Stimulated activated CD4-positive, alpha-beta T cell treated with anti-CD3 and anti-CD28 coated beads, TNF-alpha, amount 100 ng/mL, for 24 hours (primary cell): ENCODE data around the gene NLRC3.
A peak's percentile ranks its signal among the peaks of the same experiment; 100 is the strongest.
"Not testable (repeated sequence)": the region's sequence is repeated elsewhere in the genome, so short reads cannot be mapped to it uniquely, and the experiment has no call there.

Source experiments
- DNase-seq, 3 experiments: peaks; one replicate each; pipeline ENCODE4 v3.0.0-alpha.2; 2020; ENCODE audit warnings: low read depth in 3 of 3

The NLRC3 gene, protein sequence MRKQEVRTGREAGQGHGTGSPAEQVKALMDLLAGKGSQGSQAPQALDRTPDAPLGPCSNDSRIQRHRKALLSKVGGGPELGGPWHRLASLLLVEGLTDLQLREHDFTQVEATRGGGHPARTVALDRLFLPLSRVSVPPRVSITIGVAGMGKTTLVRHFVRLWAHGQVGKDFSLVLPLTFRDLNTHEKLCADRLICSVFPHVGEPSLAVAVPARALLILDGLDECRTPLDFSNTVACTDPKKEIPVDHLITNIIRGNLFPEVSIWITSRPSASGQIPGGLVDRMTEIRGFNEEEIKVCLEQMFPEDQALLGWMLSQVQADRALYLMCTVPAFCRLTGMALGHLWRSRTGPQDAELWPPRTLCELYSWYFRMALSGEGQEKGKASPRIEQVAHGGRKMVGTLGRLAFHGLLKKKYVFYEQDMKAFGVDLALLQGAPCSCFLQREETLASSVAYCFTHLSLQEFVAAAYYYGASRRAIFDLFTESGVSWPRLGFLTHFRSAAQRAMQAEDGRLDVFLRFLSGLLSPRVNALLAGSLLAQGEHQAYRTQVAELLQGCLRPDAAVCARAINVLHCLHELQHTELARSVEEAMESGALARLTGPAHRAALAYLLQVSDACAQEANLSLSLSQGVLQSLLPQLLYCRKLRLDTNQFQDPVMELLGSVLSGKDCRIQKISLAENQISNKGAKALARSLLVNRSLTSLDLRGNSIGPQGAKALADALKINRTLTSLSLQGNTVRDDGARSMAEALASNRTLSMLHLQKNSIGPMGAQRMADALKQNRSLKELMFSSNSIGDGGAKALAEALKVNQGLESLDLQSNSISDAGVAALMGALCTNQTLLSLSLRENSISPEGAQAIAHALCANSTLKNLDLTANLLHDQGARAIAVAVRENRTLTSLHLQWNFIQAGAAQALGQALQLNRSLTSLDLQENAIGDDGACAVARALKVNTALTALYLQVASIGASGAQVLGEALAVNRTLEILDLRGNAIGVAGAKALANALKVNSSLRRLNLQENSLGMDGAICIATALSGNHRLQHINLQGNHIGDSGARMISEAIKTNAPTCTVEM

DNA sequence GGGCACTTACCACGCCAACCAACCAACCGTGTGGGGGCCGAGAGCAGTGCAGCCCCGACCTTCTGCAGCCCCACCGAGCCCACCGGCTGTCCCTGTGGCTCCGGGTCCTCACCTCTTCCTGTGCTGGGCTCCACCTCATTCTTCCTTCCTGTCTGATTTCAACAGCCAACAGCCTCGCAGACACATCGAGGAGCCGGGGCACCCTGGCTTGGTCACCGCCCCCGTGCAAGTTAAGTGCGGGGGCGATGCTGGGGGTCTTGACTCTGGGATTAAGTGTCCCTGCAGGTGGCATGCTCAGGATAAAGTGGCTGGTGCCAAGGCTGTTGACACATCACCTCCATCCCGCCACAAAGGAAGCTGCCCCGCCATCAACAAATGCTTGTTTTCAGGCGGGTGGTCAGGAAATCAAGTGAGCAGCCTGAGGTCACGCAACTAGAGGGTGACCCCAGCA is at the start of gene NLRC3:
NLRC3 (minus strand) TSS at position 102 of the 451 bp plus-strand sequence. CDS start 12,367 bp downstream, outside the sequence.
- DNase-seq: peak in 1 of 3 experiments; percentile 28

DNA sequence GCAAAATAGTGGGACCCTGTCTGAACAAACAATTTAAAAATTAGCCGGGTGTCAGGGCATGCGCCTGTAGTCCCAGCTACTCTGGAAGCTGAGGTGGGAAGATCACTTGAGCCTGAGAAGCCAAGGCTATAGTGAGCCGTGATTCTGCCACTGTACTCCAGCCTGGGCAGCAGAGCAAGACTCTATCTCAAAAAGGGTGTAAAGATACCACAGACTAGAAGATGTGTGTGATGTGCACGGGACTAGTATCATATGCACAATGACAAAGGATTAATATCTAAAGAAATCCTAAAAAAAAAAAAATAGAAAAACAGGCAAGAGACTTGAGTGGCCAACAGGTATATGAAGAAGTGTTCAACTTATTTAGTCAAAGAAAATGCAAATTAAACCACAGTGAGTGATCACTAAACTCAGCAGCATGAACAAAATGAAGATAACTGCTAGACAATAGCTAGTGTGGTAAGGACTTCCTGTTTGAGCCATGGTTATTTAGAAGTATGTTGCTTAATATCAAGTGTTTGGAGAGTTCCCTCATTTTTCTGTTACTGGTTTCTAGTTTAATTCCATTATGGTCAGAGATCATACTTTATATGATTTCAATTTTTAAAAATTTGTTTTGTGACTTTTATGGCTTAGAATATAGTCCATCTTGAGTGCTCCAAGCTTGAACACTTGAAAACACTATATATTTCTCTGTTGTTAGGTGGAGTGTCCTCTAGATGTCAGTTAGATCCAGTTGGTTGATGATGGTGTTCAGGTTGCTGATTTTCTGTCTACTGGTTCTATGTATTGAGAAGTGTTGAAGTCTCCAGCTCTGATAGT is 48.9 kb upstream of the NLRC3 start:
- DNase-seq: no peak

DNA sequence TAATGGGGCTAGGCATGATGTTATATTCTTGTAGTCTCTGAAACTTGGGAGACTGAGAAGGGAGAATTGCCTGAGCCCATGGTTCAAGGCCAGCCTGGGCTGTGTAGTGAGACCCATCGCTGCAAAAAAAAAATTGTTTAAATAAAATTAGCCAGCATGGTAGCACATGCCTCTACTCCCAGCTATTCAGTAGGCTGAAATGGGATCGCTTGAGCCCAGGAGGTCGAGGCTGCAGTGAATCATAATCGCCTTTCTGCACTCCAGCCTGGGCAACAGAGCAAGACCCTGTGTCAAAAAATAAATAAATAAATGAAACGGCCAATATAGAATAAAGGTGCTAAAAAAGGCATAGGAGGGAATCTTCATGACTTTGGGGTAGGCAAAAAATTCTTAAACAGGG is 48.1 kb upstream of the NLRC3 start:
- no peak for DNase-seq

DNA sequence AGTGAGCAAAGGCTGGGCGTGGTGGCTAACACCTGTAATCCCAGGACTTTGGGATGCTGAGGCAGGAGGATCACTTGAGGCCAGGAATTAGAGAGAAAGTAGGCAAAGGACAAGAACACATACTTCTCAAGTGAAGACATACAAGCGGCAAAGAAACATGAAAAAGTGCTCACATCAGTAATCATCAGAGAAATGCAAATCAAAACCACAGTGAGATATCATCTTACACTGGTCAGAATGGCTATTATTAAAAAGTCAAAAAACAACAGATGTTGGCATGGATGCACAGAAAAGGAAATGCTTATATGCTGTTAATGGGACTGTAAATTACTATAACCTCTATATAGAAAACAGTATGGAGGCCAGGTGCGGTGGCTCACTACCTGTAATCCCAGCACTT is 46.4 kb upstream of the NLRC3 start:
- DNase-seq: no peak

DNA sequence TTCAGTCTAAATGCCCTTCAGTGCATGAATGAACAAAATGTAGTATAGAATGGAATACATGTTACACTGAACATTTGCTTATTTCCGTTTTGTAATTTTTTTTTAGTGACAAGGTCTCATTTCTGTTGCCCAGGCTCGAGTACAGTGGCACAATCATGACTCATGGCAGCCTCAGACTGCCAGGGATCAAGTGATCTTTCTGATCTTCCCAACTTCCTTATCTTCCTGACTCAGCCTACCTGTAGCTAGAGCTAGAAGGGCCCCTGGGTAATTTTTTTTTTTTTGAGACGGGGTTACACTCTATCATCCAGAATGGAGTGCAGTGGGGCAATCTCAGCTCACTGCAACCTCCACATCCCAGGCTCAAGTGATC is 41.6 kb upstream of the NLRC3 start:
- no peak for DNase-seq

DNA sequence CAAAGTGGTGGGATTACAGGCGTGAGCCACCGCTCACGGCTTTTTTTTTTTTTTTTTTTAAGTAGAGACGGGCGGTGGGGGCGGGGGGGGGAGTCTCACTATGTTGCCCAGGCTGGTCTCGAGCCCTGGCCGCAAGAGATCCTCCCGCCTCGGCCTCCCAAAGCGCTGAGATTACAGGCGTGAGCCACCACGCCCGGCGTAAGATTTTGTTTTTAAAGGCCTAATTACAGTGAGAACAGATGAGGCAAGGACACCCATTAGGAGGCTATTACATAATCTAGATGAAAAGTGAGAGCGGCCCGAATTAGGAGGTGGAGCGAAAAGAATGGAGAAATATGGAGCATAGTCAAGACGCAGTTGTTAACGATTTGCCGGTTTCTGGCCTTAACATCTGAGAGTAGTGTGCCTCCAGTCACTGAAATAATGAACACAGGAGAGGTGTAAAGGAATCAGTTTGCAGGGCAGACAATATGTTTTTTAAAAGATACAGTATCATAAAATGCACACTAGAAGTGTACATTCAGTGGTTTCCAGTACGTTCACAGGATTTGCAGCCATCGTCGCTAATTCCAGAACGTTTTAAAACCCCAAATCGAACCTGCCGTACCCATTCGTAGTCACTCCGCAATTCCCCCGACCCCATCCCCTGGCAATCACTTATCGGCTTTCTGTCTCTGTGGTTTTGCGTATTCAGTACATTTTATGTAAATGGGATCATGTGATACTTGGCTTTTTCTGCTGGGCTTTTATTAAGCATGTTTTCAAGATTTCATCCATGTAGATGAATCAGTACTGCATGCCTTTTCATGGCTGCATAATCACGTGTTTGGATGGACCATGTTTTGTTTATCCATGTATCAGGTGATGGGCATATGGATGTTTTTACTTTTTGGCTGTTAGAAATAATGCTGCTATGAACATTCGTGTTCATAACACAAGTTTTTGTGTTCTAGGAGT is 35.6 kb upstream of the NLRC3 start:
- no peak for DNase-seq

DNA sequence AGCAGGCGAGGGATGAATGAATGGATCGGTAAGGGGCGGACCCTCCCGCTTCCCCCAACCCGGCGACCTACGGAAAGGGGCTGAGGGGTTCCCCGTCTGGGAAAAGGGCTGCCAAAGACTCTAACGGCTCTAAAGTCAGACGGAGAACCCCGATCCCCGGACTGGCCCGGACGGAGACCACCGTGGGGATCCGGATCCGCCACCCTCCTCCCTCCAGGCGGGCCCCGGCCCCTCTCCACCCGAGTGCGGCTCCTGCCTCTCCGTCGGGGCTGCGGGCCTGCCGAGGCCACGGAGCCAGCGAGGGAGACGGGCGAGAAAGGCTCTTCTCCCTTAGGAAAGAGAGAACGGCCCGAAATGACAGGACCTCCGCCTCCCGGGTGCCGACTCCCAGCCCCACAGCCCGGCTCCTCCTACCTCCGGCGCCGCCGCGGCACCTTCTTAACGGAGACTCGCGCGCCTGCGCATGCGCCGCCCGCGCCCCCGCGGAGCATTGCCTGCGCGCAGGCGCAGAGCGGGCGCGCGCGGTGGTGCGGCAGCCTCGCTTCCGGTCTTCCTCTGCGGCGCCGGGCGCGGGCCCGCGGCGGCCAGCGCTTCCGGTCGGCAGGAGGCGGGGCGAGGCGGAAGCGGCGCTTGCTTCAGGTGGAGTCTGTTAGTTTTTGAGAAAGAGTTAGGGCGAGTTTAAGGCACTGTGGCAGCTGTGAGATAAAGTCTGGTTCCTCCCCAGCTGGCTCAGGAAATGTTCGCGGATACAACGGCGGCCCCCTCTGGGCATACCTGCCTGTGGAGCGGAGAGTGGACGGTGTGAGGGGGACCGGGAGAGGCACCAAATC is 34.2 kb upstream of the NLRC3 start, which contains the start of gene SLX4:
SLX4 (minus strand) TSS at position 461 of the 830 bp plus-strand sequence. CDS start 2,642 bp downstream, outside the sequence.
- peak; percentile 76 to 87 (median 78) for DNase-seq

DNA sequence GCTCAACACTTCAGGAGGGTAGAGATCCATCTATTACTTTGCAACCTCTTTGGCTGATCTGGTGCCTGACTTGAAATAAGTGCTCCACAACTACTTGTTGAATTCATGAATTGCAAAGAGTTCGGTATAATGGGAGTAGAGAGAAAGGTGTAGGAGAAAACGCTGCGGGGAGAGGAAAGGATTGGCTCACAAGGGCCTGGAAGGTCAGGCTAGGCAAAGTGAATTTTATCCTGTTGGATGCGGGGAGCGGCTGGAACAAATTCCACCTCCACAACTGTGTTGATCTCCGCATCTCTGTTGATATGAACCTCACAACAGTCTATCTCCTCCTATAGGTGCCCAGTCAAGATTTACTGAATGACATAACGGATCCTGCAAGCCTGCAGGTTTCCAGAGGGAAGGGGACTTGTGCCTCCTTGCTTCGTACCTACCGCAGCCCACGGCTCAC is 33.5 kb upstream of the NLRC3 start:
- DNase-seq: no peak

DNA sequence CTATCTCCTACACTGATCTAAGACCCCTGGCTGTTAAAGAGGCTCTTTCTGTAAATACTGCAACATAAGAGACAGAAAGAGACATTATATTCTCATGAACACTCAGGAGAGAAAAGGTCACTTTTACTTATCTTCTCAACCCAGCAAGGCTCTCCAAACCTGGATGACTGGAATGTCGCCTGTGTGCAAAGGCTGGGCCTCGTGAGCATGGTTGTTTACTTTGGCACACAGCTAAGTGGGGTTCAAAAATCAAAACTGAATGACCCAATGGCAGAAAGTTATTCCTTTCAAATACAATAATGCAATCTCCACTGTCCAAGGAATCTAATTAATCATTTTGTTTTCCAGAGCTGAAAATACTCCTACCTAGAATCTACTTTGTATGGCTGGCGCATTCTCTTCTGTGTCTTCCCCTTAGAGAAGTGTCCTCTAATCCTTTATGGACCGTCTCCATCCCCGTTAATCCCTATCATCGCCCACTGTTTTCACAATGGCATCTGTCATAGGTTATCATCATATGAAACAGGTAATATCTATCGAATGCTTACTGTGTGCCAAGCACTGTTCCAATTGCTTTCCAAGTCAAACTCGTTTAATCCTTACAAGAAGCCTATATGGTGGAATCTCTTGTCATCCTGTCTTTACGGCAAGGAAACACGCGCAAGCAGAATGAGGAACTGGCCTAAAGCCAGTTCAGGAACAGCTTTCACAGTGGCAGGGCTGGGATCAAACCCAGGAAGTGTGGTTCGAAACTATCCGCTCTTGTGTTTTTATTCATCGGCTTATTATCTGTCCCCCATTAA is 32.9 kb upstream of the NLRC3 start:
- no peak for DNase-seq

DNA sequence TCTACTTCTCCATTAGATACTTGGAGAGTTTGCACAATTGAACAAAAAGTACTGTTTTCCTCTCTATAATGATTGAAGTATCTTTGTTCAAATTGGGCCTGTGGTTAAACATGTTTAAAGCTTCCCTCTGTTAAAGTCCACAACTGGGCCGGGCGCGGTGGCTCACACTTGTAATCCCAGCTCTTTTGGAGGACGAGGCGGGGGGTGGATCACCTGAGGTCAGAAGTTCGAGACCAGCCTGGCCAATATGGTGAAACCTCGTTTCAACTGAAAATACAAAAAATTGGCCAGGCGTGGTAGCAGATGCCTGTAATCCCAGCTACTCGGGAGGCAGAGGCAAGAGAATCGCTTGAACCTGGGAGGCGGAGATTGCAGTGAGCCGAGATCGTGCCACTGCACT is 31.8 kb upstream of the NLRC3 start:
- not testable (repeated sequence) for DNase-seq

DNA sequence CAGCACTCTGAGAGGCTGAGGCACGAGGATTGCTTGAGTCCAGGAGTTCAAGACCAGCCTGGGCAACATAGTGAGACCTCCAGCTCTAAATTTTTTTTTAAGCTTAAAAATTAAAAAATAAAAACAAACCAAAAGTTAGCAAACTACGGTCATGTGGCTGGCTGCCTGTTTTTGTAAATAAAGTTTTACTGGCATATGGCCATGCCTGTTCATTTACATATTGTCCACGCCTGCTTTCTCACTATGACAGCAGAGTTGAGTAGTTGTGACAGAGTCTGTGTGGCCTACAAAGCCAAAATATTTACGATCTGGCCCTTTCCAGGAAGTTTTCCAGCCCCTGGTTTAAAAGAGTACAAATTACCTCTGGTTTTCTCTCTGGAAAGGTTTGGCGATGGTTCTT is 30.9 kb upstream of the NLRC3 start:
- DNase-seq: no peak

DNA sequence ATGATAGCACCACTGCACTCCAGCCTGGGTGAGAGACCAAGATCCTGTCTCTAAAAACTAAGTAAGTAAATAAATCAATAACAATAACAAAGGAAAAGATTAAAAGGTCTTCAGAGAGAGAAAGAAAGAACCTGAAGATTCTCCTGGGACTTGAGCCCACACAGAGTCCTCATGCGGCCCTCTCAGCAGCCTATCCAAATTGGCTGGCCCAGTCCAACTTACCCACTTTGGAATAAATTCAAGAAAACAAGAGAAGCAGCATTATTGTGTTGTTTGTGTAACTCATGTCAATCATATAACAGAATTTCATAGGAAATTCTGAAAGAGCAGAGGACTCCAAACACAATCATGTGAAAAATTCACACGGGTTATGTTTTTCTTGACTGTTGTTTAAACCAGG is 30.4 kb upstream of the NLRC3 start:
- DNase-seq: no peak

DNA sequence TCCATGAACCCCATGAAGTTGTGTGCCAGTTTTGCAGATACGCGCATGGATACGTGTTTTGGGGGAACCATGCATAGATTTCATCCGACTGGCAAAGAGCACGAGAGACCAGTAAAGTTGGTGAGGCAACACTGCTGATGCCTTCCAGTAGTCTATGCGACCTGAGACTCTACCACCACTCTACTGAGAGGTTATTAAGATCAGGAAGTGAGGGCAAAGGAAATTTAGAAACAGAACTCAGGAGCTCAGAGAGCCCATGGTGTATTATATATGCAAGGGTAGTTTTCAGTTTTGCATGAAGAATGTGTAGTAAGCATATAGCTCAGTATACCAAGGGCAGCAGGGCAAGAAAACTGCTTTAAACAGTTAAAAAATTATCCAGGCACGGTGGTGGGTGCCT is 30.0 kb upstream of the NLRC3 start:
- no peak for DNase-seq

DNA sequence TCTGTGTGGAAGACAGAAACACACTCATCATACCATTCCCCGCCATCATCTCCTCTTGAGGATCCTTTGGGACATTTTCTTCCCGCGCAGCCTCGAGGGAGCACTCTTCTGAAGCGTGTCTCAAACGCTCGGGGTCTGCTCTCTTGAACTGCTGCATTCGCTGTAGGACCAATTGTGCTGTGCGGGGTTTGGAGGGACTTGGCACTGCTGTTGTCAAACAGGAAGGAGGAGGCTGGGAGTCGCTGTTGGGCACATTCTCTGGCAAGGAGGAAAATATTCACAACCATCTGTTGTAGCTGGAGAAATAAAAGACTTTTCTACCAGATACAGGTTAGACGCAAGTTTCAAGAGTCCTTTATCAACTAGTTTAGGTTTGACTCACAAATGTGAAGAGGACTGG is 29.2 kb upstream of the NLRC3 start:
- DNase-seq: no peak

DNA sequence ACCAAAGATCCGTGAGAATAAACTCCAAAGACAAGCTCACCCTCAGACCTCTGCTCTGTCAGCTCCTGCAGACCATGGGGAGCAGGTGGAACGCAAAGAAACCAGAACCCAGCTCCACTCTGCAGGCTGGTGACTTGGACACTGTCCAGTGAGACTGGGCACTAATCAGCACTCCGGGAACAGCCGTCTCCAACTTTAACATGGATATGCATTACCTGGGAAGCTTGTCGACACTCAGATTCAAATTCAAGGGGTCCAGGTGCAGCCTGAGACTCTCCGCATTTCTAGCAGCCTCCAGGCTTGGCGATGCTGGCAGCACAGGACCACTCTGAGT is 25.1 kb upstream of the NLRC3 start:
- no peak for DNase-seq

DNA sequence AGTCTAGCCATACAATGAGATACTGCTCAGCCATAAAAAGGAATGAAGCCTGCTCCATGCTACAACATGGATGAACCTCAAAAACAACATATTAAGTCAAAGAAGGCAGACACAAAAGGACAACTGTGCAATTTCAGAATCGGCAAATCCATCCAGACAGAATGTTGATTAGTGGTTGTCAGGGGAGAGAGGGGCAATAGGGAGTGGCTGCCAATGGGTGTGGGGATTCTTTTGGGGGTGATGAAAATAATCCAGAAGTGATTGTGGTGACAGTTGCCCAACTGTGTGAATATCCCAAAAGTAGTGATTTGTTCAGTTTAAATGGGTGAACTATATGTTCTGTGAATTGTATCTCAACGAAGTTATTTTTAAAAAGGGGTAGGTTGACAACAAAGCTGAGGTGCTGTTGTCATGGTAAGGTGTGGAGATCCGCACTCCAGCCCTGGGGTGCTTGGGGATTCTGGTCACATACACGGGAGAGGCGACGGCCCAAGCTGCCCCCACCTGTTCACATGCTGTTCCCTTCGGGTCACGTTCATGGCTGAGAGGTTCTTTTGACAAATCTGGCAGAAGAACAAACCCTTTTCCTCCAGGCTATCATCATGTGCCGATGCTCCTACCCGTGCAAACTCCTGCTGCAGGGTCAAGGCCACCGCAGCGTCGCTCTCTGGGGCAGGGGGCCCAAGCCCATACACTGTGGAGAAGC is 24.6 kb upstream of the NLRC3 start:
- DNase-seq: no peak

DNA sequence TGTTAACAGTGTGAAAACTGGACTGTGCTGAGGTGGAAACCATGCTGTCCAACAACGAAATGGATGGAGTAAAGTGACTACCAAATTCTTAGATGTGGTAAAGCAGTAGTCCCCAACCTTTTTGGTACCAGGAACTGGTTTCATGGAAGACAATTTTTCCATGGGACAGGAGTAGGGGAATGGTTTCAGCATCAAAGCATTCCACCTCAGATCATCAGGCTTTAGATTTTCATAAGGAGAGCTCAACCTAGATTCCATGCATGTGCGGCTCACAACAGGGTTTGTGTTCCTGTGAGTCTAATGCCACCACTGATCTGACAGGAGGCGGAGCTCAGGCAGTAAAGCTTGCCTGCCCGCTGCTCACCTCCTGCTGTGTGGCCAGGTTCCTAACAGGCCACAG is 22.7 kb upstream of the NLRC3 start:
- no peak for DNase-seq

DNA sequence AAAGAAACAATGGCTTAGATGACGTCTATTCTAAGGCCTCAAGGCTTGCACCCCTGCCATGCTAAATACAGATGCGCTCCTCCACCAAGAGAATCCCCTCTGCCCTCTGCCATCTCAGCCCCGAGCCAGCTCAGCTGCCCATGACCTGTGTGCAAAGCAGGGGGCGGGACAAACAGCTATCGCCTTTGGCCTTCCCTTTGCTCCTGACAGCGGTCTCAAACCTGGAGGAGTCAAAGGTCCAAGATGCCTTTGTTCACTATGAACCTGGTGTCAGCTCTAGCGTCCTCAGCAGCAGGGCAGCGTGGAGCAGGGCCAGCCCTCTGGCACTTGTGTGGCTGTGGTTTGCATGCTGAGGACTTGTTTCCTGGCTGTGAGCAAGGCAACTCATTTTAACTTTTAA is 21.9 kb upstream of the NLRC3 start:
- no peak for DNase-seq
